HG02981 (cell line): ENCODE results near the gene SELENOW.
"Not testable (repeated sequence)": the region's sequence is repeated elsewhere in the genome, so short reads cannot be mapped to it uniquely, and the experiment has no call there.

Experiments
- ATAC-seq: cut with Tn5 transposase; IDR thresholded peaks from one replicate; pipeline ENCODE4 v1.9.1; 2021; ENCODE audit warnings: mild to moderate bottlenecking, moderate library complexity; ENCODE audit not compliant: unreplicated experiment

Gene SELENOW

DNA sequence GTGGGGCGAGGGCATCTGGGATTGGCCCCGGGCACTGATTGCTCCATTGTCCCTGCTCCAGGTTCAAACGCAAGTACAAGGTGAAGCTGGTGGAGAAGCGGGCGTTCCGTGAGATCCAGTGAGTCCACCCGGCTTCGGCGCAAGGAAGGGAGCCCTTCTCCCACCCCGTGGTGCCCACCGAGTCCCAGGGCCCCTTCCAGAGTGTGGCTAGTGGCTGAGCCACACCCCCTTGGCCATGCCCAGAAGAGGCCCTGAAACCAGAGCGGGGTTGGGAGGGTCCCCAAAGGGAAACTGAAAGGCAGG is 21.9 kb upstream of the SELENOW start:
- no peak for ATAC-seq

GRCh38 chr19:47756953-47757608 is 21.4 kb upstream of the SELENOW start:
- ATAC-seq = no peak

DNA sequence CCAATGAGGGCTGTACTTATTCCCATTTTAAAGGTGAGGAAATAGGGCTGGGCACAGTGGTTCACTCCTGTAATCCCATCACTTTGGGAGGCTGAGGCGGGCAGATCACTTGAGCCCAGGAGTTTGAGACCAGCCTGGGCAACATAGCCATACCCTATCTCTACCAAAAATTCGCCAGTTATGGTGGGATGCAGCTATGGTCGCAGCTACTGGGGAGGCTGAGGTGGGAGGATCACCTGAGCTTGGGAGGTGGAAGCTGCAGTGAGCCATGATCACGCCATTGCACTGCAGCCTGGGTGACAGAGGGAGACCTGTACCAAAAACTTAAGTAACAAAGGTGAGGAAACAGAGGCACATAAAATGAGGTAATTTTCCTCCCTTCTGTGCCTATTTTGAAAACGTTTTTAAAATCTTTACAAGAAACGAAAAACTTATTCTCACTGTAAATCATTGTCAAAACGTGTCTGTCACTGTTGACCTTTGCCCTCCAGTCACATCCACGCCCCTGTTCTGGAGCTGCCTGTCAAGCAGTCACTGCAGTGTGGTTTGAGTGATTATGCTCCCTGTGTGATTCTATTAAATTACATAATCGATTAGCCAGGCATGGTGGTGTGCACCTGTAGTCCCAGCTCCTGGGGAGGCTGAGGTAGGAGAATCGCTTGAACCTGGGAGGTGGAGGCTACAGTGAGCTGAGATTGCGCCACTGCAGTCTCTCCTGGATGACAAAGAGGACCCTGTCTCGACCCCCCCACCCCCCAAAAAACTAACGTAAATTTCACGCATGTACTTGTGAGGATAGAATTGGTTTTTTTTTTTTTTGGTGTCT is 20.7 kb upstream of the SELENOW start:
- no peak for ATAC-seq

- ATAC-seq = no peak
Observed at GRCh38 chr19:47758443-47758804, 20.1 kb upstream of the SELENOW start.

- ATAC-seq = no peak
Observed at GRCh38 chr19:47760632-47760999, 17.9 kb upstream of the SELENOW start.

GRCh38 chr19:47761566-47761965 is 16.9 kb upstream of the SELENOW start:
- no peak for ATAC-seq

DNA sequence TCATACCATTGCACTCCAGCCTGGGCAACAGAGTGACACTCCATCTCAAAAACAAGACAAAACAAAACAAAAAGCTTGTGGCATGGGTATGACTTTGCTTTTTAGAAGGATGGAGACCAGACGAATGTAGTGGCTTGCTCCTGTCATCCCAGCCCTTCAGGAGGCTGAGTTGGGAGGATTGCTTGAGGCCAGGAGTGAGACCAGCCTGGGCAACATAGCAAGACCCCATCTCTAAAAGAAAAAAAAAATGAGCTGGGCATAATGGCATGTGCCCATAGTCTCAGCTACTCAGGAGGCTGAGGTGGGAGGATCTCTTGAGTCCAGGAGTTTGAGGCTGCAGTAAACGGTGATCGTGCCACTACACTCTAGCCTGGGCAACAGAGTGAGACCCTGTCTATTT is 16.4 kb upstream of the SELENOW start:
- no peak for ATAC-seq

GRCh38 chr19:47762615-47763308 is 15.7 kb upstream of the SELENOW start:
- no peak for ATAC-seq

DNA sequence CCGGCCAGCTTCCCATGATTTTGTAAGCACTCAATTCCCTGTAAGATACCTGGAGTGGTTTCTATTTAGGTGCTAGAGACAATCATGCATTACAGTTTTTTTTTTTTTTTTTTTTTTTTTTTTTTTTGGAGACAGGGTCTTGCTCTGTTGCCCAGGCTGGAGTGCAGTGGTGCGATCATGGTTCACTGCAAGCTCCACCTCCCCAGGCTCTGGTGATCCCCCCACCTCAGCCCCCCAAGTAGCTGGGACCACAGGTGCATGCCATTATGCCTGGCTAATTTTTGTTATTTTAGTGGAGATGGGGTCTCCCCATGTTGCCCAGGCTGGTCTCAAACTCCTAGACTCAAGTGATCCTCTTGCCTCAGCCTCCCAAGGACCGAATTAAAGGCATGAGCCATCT is 13.8 kb upstream of the SELENOW start:
- not testable (repeated sequence) for ATAC-seq

- no peak for ATAC-seq
Observed at GRCh38 chr19:47765523-47766358, 12.8 kb upstream of the SELENOW start.

GRCh38 chr19:47766359-47766620 is 12.2 kb upstream of the SELENOW start:
- no peak for ATAC-seq

DNA sequence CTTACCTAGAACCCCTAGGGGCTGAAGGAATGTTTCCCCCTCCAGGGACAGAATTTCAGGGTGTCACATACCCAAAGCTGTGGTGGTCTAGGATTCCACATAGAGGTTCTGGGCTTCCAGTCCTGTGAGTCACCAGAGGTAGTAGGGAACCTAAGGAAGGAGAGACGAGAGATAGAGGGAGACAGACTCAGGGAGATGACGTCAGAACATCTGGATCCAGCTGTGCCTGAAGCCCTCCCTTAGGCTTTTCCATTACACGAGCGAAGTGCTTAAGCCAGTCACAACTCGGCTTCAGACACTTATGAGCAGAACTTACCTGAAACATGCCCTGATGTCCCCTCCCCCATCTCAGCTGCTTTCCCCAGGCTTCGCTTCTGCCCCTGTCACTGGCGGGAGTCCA is 11.8 kb upstream of the SELENOW start:
- no peak for ATAC-seq

DNA sequence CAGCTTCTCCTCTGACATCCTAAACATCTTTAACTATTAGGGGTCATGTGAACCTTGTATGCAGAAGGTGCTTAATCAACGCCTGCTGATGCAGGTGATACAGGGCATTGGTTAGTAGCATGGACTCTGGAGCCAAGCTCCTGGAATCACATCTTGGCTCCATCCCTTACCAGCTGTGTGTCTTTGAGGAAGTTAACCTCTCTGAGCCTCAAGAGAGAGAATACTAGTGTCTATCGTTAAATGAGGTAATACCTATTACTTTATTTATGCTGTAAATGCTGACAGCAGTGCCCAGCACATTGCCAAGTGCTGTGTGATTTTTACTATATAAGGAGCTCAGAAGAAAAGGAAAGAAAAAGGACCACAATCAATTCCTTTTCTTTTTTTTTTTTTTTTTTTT is 11.2 kb upstream of the SELENOW start:
- ATAC-seq = no peak

GRCh38 chr19:47768604-47769003 is 9.9 kb upstream of the SELENOW start:
- ATAC-seq = no peak

- ATAC-seq = no peak
Observed at GRCh38 chr19:47769534-47769933, 9.0 kb upstream of the SELENOW start.

- ATAC-seq = not testable (repeated sequence)
Observed at GRCh38 chr19:47771291-47771690, 7.2 kb upstream of the SELENOW start.

DNA sequence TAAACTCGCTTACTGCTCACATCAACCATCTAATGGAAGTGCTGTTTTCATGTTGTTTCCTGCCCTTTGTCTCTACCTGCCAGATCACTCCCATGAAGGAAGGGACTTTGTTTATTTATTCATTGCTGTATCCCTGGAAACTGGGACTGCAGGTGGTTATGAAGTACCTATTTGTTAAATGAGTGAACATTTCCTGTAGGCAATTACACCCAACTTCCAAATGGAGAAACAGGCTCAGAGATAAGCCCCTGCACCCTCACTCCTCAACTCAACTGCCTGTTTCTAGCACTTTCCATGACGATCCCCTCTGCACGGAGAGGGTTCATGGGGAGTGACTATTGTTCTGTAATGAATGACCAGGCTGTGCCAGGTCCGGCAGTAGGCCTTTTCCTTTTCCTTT is 1.9 kb upstream of the SELENOW start:
- ATAC-seq = no peak

DNA sequence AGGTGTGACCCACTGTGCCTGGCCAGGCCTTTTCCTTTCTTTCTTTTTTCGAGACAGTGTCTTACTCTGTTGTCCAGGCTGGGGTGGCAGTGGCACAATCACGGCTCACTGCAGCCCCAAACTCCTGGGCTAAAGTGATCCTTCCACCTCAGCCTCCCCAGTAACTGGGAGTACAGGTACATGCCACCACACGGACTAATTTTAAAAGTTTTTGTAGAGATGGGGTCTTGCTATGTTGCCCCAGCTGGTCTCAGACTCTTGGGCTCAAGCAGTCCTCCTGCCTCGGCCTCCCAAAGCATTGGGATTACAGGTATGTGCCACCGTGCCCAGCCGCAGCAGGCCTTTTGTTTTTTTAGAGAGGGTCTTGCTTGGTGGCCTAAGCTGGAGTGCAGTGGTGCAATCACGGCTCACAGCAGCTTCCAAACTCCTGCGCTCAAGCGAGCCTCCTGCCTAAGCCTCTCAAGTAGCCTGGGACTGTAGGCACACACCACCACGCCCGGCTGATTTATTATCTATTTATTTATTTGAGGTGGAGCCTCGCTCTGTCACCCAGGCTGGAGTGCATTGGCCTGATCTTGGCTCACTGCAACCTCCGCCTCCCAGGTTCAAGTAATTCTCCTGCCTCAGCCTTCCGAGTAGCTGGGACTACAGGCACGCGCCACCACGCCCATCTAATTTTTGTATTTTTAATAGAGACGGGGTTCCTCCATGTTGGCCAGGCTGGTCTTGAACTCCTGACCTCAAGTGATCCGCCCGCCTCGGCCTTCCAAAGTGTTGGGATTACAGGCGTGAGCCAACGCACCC is 1.1 kb upstream of the SELENOW start:
- ATAC-seq = not testable (repeated sequence)

DNA sequence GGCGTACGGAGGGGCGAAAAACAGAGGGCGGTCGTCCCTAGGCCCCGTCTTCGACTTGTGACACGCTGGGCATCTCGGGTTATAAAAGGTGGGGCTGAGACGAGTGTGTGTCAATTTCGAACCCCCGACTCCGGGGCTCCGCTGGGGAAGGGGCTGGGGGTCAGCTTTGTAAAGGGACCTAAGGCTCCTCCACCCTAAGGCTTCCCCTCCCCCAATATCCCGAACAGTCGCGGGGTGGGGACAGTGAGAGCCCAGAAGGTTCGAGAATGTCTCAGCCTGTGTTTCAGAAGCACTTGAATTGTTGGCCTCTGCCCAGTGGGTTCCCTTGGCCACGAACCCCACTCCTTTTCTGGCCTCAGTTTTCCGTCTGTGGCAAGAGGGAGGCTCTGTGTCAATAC is 450 bp downstream of the SELENOW start:
- no peak for ATAC-seq

DNA sequence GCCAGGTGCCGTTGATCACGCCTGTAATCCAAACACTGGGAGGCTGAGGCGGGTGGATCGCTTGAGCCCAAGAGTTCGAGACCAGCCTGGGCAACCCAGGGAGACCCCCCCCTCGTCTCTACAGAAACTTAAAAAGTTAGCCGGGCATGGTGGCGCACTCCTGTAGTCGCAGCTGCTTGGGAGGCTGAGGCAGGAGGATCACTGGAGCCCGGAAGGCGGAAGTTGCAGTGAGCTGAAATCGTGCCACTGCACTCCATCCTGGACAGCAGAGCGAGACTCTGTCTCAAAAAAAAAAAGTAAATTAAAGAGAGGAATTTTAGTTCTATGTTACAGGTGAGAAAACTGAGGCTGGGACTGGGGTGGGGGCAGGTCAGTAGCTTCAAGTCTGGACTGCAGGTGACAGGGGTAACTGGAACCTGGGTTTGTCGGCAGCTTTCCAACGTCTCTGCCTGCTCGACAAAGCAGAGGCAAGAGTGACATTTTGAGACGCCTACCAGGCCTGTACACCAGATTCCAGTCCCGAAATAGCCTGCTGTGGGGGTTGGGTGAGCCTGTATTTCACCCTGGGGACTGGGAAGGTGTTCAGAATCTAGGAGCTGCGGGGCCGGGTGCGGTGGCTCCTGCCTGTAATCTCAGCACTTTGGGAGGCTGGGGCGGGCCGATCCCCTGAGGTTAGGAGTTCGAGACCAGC is 1.2 kb downstream of the SELENOW start:
- no peak for ATAC-seq
